Measurements from ENCODE around the gene TRAK1. TPM values are rescaled to one million over a fixed set of nuclear protein-coding genes. Genes with fewer than 3 reads are reported as not detected.

The TRAK1 gene
- total RNA-seq, 1 donor from 2014 or later = 58.4 TPM

GRCh38 chr3:42097566-42097946 lies 6.4 kb downstream of the TRAK1 start:
- Mint-ChIP-seq H3K4me1 (peaks cover 68% of the 10 kb centered on the region), H3K27ac (no peak overlapping the region), H3K9me3 (no peaks in the 10 kb centered on the region), H3K36me3 (ENCODE audit: low read depth) (peaks cover 35% of the 10 kb centered on the region), H3K27me3 (no peaks in the 10 kb centered on the region), H3K4me3 (no peak overlapping the region)
- CTCF ChIA-PET = interaction anchor here (0.6 to 4.5 kb wide), 5 partner anchors 17 to 201 kb away, joined by 3 to 59 read pairs (median 28); no protein-coding TSS in a partner anchor
- intact Hi-C loops (cut with micrococcal nuclease) = loop anchor here (10.0 kb wide), 1 partner anchor 1773 kb away; no protein-coding TSS in a partner anchor
- DNase-seq (no peak), ATAC-seq (ENCODE audit: low read depth) (no peak)
- TF ChIP-seq, protein P1, sequence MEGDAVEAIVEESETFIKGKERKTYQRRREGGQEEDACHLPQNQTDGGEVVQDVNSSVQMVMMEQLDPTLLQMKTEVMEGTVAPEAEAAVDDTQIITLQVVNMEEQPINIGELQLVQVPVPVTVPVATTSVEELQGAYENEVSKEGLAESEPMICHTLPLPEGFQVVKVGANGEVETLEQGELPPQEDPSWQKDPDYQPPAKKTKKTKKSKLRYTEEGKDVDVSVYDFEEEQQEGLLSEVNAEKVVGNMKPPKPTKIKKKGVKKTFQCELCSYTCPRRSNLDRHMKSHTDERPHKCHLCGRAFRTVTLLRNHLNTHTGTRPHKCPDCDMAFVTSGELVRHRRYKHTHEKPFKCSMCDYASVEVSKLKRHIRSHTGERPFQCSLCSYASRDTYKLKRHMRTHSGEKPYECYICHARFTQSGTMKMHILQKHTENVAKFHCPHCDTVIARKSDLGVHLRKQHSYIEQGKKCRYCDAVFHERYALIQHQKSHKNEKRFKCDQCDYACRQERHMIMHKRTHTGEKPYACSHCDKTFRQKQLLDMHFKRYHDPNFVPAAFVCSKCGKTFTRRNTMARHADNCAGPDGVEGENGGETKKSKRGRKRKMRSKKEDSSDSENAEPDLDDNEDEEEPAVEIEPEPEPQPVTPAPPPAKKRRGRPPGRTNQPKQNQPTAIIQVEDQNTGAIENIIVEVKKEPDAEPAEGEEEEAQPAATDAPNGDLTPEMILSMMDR (IDR thresholded peaks at IDR 0.05) = no peak
- POLR2A ChIA-PET = interaction anchor here (0.7 to 2.3 kb wide), 2 partner anchors 85 to 110 kb away, joined by 12 to 14 read pairs; no protein-coding TSS in a partner anchor

DNA sequence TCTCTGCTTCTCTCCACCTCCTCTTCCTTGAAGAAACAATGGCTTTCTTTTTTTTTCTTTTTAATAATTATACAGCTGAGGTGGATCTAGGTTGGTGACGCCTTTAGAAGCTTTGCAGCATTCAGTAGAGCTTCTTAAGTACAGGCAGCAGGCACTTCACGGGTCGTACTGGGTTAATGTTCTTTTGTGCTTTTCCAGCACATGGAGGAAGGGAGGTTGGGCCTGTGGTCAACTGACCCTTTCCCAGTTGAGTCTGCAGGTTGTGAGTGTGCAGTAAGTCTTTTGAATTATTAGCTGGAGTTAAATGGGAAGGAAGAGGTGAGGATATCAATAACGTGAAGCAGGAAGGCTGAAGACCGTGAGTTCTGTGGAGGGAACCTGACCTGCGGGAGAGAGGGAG lies 7.0 kb downstream of the TRAK1 start:
- intact Hi-C loops (cut with micrococcal nuclease) = loop anchor here (10.0 kb wide), 1 partner anchor 1773 kb away; no protein-coding TSS in a partner anchor
- no peaks in the 10 kb centered on the region for H3K9me3 Mint-ChIP-seq
- ATAC-seq (ENCODE audit: low read depth) (no peak), DNase-seq (no peak)
- H3K27ac Mint-ChIP-seq = peak overlapping the region; percentile 79
- H3K27me3 Mint-ChIP-seq = no peaks in the 10 kb centered on the region
- TF ChIP-seq, protein P1 (IDR thresholded peaks at IDR 0.05) = no peak
- H3K36me3 Mint-ChIP-seq (ENCODE audit: low read depth) = peaks cover 40% of the 10 kb centered on the region
- POLR2A ChIA-PET = interaction anchor here (0.6 to 2.3 kb wide), 6 partner anchors 27 to 140 kb away, joined by 3 to 14 read pairs (median 10); partner anchors contain the start of gene ULK4
- H3K4me3 Mint-ChIP-seq = no peak overlapping the region
- H3K4me1 Mint-ChIP-seq = peaks cover 63% of the 10 kb centered on the region
- CTCF ChIA-PET = interaction anchor here (0.6 to 5.6 kb wide), 10 partner anchors 8 to 202 kb away, joined by 3 to 59 read pairs (median 10); no protein-coding TSS in a partner anchor

- DNase-seq (no peak), ATAC-seq (ENCODE audit: low read depth) (no peak)
- Mint-ChIP-seq H3K9me3 (no peaks in the 10 kb centered on the region), H3K27ac (peak overlapping the region; percentile 79), H3K4me3 (no peak overlapping the region), H3K4me1 (peaks cover 53% of the 10 kb centered on the region), H3K36me3 (ENCODE audit: low read depth) (peaks cover 49% of the 10 kb centered on the region), H3K27me3 (no peaks in the 10 kb centered on the region)
- ChIA-PET POLR2A (interaction anchor here (0.6 to 2.3 kb wide), 8 partner anchors 19 to 141 kb away, joined by 3 to 14 read pairs (median 4); partner anchors contain the start of gene ULK4), CTCF (interaction anchor here (0.6 to 5.6 kb wide), 42 partner anchors 8 to 1788 kb away, joined by 3 to 59 read pairs (median 5); partner anchors contain the start of genes TRAK1 and ULK4)
- intact Hi-C loops (cut with micrococcal nuclease) = loop anchor here (1.0 to 10.0 kb wide), 3 partner anchors 86 to 1774 kb away; no protein-coding TSS in a partner anchor
- TF ChIP-seq, protein P1 (IDR thresholded peaks at IDR 0.05) = no peak
These were observed 8.0 kb downstream of the TRAK1 start for GRCh38 chr3:42099020-42099765.

DNA sequence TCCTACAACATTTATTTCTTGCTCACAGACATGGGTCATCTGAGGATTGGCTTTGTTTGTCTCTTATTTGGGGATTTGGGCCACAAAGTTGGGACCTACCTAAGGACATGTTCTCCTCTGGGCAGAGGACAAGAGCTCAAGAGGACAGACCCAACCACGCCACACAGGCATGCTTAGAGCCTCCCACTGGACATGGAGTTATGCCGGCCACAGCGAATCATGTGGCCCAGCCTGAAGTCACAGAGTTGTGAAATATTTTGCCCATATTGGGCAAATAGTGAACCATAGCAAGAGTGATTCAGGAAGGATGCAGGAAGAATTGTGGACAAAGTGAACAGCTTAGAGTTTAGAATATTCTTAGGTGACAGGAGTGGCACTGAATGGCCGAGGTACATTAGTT lies 9.9 kb downstream of the TRAK1 start:
- Mint-ChIP-seq H3K27ac (peak overlapping the region; percentile 24), H3K4me3 (no peak overlapping the region), H3K27me3 (no peaks in the 10 kb centered on the region), H3K9me3 (no peaks in the 10 kb centered on the region), H3K36me3 (ENCODE audit: low read depth) (peaks cover 51% of the 10 kb centered on the region), H3K4me1 (peaks cover 37% of the 10 kb centered on the region)
- ChIA-PET CTCF (interaction anchor here (0.8 to 5.6 kb wide), 12 partner anchors 10 to 204 kb away, joined by 3 to 59 read pairs (median 8); partner anchors contain the start of gene TRAK1), POLR2A (no interaction called here)
- TF ChIP-seq, protein P1 (IDR thresholded peaks at IDR 0.05) = no peak
- intact Hi-C loops (cut with micrococcal nuclease) = loop anchor here (10.0 kb wide), 1 partner anchor 896 kb away; no protein-coding TSS in a partner anchor
- no peak for DNase-seq
- ATAC-seq (ENCODE audit: low read depth) = no peak

GRCh38 chr3:42101481-42101880 lies 10.3 kb downstream of the TRAK1 start:
- ATAC-seq (ENCODE audit: low read depth) (no peak), DNase-seq (no peak)
- H3K27ac Mint-ChIP-seq = no peak overlapping the region
- TF ChIP-seq, protein P1 (IDR thresholded peaks at IDR 0.05) = no peak
- no peaks in the 10 kb centered on the region for H3K9me3 Mint-ChIP-seq
- CTCF ChIA-PET = interaction anchor here (0.8 to 5.6 kb wide), 4 partner anchors 90 to 205 kb away, joined by 3 to 59 read pairs (median 19); no protein-coding TSS in a partner anchor
- peaks cover 53% of the 10 kb centered on the region for H3K36me3 Mint-ChIP-seq (ENCODE audit: low read depth)
- H3K27me3 Mint-ChIP-seq = no peaks in the 10 kb centered on the region
- intact Hi-C loops (cut with micrococcal nuclease) = loop anchor here (10.0 kb wide), 1 partner anchor 897 kb away; no protein-coding TSS in a partner anchor
- POLR2A ChIA-PET = interaction anchor here (0.6 kb wide), 1 partner anchor 54 kb away, joined by 3 read pairs; no protein-coding TSS in a partner anchor
- peaks cover 37% of the 10 kb centered on the region for H3K4me1 Mint-ChIP-seq
- H3K4me3 Mint-ChIP-seq = no peak overlapping the region
